ENCODE data around the gene MATK.

The MATK gene

GRCh38 chr19:3743486-3743885, 42.7 kb downstream of the MATK start:
- no peak for DNase-seq

DNA sequence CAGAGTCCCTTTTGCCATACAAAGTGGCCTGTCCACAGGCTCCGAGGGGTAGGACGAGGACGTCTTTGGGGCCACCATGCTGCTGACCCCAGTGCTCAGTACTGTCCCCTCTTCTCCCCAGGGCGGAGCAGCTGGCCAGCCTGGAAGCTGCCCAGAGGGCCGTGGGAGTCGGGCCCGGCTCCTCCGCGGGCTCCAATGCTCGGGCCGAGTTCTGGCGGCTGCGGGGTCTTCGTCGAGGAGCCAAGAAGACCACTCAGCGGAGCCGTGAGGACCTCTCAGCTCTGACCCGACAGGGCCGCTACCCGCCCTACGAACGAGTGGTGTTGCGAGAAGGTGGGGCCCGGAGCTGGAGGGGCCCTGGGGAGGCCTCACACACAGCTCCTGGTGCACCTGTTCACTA, 45.8 kb downstream of the MATK start:
- DNase-seq, result no peak

DNA sequence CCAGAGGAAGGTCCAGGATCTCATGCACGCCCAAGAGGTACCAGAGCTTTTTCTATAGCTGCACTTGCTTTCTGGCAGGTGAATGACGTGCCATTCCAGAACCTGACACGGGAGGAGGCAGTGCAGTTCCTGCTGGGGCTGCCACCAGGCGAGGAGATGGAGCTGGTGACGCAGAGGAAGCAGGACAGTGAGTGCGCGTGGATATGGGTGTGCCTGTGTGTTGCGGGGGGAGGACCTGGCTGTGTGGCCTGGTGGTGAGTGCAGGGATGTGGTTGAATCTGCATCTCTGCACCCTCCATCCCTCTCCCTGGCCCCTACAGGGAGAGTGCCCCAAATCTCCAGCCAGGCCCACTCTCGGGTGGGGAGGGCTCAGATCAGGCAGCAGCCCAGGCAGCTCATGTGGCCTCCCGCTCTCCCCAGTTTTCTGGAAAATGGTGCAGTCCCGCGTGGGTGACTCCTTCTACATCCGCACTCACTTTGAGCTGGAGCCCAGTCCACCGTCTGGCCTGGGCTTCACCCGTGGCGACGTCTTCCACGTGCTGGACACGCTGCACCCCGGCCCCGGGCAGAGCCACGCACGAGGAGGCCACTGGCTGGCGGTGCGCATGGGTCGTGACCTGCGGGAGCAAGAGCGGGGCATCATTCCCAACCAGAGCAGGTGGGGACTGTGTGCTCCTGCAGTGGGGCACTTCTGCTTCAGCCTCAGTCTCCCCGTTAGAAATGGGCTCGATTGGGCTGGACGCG, 47.5 kb downstream of the MATK start:
- DNase-seq, result no peak

GRCh38 chr19:3737487-3738205, 48.5 kb downstream of the MATK start:
- no peak for DNase-seq

DNA sequence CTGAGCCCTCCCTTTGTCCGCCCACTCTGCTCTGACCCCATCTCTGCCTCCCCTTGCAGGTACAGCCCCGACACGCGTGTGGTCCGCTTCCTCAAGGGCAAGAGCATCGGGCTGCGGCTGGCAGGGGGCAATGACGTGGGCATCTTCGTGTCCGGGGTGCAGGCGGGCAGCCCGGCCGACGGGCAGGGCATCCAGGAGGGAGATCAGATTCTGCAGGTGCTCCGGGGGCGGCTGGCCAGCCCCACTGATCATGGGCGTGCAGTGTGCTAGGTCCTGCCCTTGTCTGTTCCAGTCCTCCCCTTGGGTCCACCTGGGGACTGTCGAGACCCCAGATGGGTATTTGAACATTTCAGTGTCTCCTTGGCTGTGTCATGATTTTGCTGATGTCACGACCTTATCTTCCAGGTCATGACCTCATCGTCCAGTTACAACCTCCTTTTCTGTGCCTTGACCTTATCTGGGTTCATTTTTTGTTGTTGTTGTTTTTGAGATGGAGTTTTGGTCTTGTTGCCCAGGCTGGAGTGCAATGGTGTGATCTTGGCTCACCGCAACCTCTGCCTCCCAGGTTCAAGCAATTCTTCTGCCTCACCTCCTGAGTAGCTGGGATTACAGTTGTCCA, 50.0 kb downstream of the MATK start:
- no peak for DNase-seq

- DNase-seq, result no peak
Measured at GRCh38 chr19:3734310-3734600, 51.9 kb downstream of the MATK start.

DNA sequence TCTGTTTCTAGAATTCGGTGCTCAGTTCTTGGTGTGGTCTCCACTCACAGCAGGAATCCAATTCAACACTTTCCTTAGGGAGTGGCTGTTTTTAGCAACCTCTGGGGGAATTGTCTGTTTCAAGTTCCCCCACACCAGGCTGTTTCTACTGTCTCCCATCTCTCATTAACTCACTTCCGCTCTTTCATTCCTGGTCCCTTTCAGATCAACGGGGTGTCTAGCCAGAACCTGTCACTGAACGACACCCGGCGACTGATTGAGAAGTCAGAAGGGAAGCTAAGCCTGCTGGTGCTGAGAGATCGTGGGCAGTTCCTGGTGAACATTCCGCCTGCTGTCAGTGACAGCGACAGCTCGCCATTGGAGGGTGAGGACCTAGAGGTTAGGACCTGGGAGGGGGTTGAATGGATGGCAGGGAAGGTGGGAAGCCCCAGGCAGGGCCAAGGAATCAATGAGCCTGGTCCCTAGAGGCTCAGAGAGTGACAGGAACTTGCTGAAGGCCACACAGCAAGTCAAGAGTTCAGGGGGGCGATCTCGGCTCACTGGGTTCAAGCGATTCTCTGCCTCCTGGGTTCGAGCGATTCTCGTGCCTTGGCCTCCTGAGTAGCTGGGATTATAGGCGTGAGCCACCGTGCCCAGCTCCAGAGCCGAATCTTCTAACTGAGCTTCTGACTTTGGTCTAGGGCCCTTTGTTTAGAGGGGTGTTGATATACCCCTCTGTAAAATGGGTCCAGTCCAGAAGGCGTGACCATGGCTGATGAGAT, 52.5 kb downstream of the MATK start:
- no peak for DNase-seq

GRCh38 chr19:3732108-3732507, 54.1 kb downstream of the MATK start:
- no peak for DNase-seq

DNA sequence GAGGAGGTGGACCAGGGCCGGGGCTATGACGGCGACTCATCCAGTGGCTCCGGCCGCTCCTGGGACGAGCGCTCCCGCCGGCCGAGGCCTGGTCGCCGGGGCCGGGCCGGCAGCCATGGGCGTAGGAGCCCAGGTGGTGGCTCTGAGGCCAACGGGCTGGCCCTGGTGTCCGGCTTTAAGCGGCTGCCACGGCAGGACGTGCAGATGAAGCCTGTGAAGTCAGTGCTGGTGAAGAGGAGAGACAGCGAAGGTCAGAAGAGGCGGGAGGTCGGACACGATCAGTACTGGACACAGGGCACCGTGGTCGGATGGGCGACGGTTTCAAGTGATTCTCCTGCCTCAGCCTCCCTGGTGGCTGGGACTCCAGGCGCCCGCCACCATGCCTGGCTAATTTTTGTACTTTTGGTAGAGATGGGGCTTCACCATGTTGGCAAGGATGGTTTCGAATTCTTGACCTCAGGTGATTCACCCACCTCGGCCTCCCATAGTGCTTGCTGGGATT, 55.7 kb downstream of the MATK start:
- no peak for DNase-seq

Data from DMS153 (cell line).